Trophoblast cell (in vitro differentiated cells and primary cell): ENCODE results near the gene PLA2G12B. TPM values are rescaled to one million over a fixed set of nuclear protein-coding genes. Genes with fewer than 3 reads are reported as not detected.
A peak's percentile ranks its signal among the peaks of the same experiment; 100 is the strongest.

ENCODE experiments used
- DNase-seq, 2 donors: peaks; one replicate each; pipeline ENCODE4 v3.0.0-alpha.2; 2016
- H2AFZ ChIP-seq: 2 replicates; pipeline ENCODE4 v1.6.1; 2013; ENCODE audit warnings: low read length, moderate library complexity, mild to moderate bottlenecking; ENCODE audit not compliant: insufficient read depth, poor library complexity
- H2AK5ac ChIP-seq: 2 replicates; pipeline ENCODE4 v1.6.1; 2013; ENCODE audit warnings: mild to moderate bottlenecking, low read length
- H2BK120ac ChIP-seq: 2 replicates; pipeline ENCODE4 v1.6.1; 2013; ENCODE audit warnings: low read length, mild to moderate bottlenecking, moderate library complexity; ENCODE audit not compliant: insufficient read depth, poor library complexity
- H2BK12ac ChIP-seq: 2 replicates; pipeline ENCODE4 v1.6.1; 2013; ENCODE audit warnings: mild to moderate bottlenecking, low read length, moderate library complexity
- H2BK5ac ChIP-seq: 2 replicates; pipeline ENCODE4 v1.6.1; 2013; ENCODE audit warnings: low read length, low read depth, moderate library complexity, mild to moderate bottlenecking; ENCODE audit not compliant: poor library complexity
- H3K14ac ChIP-seq: 2 replicates; pipeline ENCODE4 v1.6.1; 2013; ENCODE audit warnings: mild to moderate bottlenecking, low read length
- H3K18ac ChIP-seq: 2 replicates; pipeline ENCODE4 v1.6.1; 2013; ENCODE audit warnings: mild to moderate bottlenecking, low read length
- H3K23ac ChIP-seq: 2 replicates; pipeline ENCODE4 v1.6.1; 2013; ENCODE audit warnings: low read length
- H3K27ac ChIP-seq: 2 replicates; pipeline ENCODE4 v1.5.1; 2013; ENCODE audit warnings: low read depth, mild to moderate bottlenecking, inconsistent platforms, low read length, moderate library complexity
- H3K27me3 ChIP-seq: 2 replicates; pipeline ENCODE4 v1.6.1; 2013; ENCODE audit warnings: inconsistent platforms, mild to moderate bottlenecking, low read length, moderate library complexity; ENCODE audit not compliant: insufficient read depth
- H3K36me3 ChIP-seq, 2 experiments: 1 replicate in 1 of 2; 2 replicates in 1 of 2; pipeline ENCODE4 v1.6.1; 2013; ENCODE audit warnings: low read length in 2 of 2, mild to moderate bottlenecking in 2 of 2, moderate library complexity in 1 of 2; ENCODE audit not compliant: insufficient read depth in 2 of 2, control insufficient read depth in 1 of 2
- H3K4ac ChIP-seq: 2 replicates; pipeline ENCODE4 v1.6.1; 2013; ENCODE audit warnings: low read depth, mild to moderate bottlenecking, low read length, moderate library complexity
- H3K4me1 ChIP-seq, 2 experiments: 1 replicate in 1 of 2; 2 replicates in 1 of 2; pipeline ENCODE4 v1.6.1; 2013; ENCODE audit warnings: low read length in 2 of 2, mild to moderate bottlenecking in 2 of 2, moderate library complexity in 1 of 2; ENCODE audit not compliant: insufficient read depth in 2 of 2, control insufficient read depth in 1 of 2
- H3K4me2 ChIP-seq: 2 replicates; pipeline ENCODE4 v1.6.1; 2013; ENCODE audit warnings: inconsistent platforms, mild to moderate bottlenecking, low read length, moderate library complexity
- H3K4me3 ChIP-seq: 2 replicates; pipeline ENCODE4 v1.5.1; 2013; ENCODE audit warnings: mild to moderate bottlenecking, low read depth, low read length, inconsistent platforms
- H3K79me1 ChIP-seq: one replicate; pipeline ENCODE4 v1.6.1; 2013; ENCODE audit warnings: low read length
- H3K79me2 ChIP-seq: 2 replicates; pipeline ENCODE4 v1.6.1; 2013; ENCODE audit warnings: low read length, mild to moderate bottlenecking; ENCODE audit not compliant: control insufficient read depth, insufficient read depth, poor library complexity
- H3K9ac ChIP-seq: 2 replicates; pipeline ENCODE4 v1.6.1; 2013; ENCODE audit warnings: mild to moderate bottlenecking, low read length
- H3K9me3 ChIP-seq: 2 replicates; pipeline ENCODE4 v1.6.1; 2013; ENCODE audit warnings: low read depth, mild to moderate bottlenecking, control low read depth, inconsistent platforms, low read length; ENCODE audit not compliant: insufficient read depth
- H4K12ac ChIP-seq: 2 replicates; pipeline ENCODE4 v1.6.1; 2013; ENCODE audit warnings: low read depth, mild to moderate bottlenecking, low read length, moderate library complexity
- H4K8ac ChIP-seq: 2 replicates; pipeline ENCODE4 v1.6.1; 2013; ENCODE audit warnings: low read depth, mild to moderate bottlenecking, low read length, moderate library complexity
- H4K91ac ChIP-seq: one replicate; pipeline ENCODE4 v1.6.1; 2013; ENCODE audit warnings: low read depth, mild to moderate bottlenecking, low read length, moderate library complexity
- WGBS: extraction: QIAGEN DNeasy Blood & Tissue Kit; methylation state at CpG from one replicate; pipeline ENCODE4 v1.1.7; 2013; ENCODE audit warnings: missing lambda C conversion rate; ENCODE audit not compliant: insufficient read length, insufficient coverage; ENCODE audit errors: extremely low coverage; 5-methylcytosine and 5-hydroxymethylcytosine counted together
- polyA plus RNA-seq: library from polyadenylated mRNA; stranded (reverse); fragments of 200-250 nt; gene quantifications from 2 replicates; pipeline ENCODE4 v1.2.3, GENCODE V29; 2013

PLA2G12B gene
- polyA plus RNA-seq: not detected in 2 replicates

DNA sequence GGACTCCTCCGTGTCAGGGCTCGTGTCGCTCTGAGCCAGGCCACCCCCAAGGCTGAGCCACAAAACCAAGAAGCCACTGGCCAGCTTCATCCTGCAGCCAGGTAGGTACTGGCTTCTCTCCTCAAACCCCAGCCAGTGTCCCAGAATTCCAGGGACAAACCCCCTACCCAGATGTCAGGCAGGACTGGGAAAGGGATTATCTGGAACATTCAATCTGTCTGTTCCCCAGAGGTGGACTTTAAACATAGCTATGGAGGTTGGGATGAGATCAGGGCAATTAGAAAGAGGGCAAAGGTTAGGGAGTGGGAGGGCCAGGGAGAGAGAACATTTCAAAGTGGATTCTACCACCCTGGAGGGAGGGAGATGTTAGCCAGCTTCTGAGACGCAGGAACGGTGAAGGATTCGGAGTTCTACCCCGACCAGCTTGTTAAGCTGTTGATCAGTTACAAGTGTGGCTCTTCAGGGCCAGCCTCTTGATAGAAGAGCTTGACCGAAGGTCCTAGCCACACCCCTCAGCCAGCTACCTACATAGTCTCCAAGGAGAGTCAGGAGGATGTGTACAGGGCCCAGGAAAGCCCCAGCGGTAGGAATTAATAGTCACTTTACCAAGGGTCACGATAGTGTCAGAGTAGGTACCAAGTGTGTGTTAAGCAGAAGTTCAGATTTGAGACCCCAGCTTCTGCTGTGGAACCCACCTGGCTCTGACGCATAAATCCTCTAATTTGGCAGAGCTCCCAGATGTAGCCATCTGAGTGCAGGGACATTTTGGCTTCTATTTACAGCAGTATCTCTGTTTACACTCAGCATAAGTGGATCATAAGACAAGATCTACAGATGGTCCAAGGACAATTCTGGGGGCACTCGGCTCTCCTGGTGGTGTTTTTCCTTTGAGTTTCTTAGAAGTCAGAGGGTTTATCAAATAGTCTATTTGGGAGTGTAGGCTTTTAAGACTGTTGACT lies at the start of gene PLA2G12B:
Gene PLA2G12B (minus strand): TSS at position 211 of the 959 bp plus-strand sequence. CDS start 121 bp downstream, at position 90.
- no peak within 1 kb of the TSS for H3K4ac ChIP-seq
- no peak within 1 kb of the TSS for H3K14ac ChIP-seq
- no peaks in the 10 kb centered on the region for H3K79me2 ChIP-seq
- no peak within 1 kb of the TSS for H2AK5ac ChIP-seq
- H4K91ac ChIP-seq: no peak within 1 kb of the TSS
- H3K4me3 ChIP-seq: no peak within 1 kb of the TSS
- H3K36me3 ChIP-seq: no peaks in the 10 kb centered on the region
- H2BK12ac ChIP-seq: no peak within 1 kb of the TSS
- WGBS: no CpG with 5 or more reads among the region's 12 CpGs
- H3K9ac ChIP-seq: no peak within 1 kb of the TSS
- no peak within 1 kb of the TSS for H4K8ac ChIP-seq
- no peaks in the 10 kb centered on the region for H3K79me1 ChIP-seq
- H4K12ac ChIP-seq: no peak within 1 kb of the TSS
- H3K9me3 ChIP-seq: peaks cover 3% of the 10 kb centered on the region
- peaks cover 3 to 9% of the 10 kb centered on the region in 2 experiments for H3K4me1 ChIP-seq
- no peak within 1 kb of the TSS for H2BK5ac ChIP-seq
- H3K18ac ChIP-seq: no peak within 1 kb of the TSS
- DNase-seq: peak in 1 of 2 donors; percentile 2
- no peak within 1 kb of the TSS for H3K27ac ChIP-seq
- no peak within 1 kb of the TSS for H2BK120ac ChIP-seq
- no peak within 1 kb of the TSS for H3K4me2 ChIP-seq
- H2AFZ ChIP-seq: no peak within 1 kb of the TSS
- H3K27me3 ChIP-seq: no peaks in the 10 kb centered on the region
- H3K23ac ChIP-seq: no peak within 1 kb of the TSS

DNA sequence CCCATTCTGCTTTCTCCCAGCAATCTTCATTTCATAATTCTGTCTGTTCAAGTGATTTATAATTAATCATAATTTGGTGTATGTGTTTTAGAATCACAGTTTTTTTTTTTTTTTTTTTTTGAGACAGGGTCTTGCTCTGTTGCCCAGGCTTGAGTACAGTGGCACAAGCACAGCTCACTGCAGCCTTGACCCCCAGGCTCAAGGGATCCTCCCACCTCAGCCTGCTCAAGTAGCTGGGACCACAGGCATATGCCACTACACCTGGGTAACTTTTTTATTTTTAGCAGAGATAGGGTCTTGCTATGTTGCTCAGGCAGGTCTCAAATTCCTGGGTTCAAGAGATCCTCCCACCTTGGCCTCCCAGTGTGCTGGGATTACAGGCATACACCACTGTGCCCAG lies 49.2 kb upstream of the PLA2G12B start:
- H3K23ac ChIP-seq: no peak overlapping the region
- H3K4me1 ChIP-seq: no peaks in the 10 kb centered on the region
- no peak overlapping the region for H3K4me3 ChIP-seq
- H3K9ac ChIP-seq: no peak overlapping the region
- no peak overlapping the region for H4K8ac ChIP-seq
- no peak overlapping the region for H2BK5ac ChIP-seq
- H3K79me1 ChIP-seq: no peaks in the 10 kb centered on the region
- H4K12ac ChIP-seq: no peak overlapping the region
- H3K18ac ChIP-seq: no peak overlapping the region
- no peak overlapping the region for H2AK5ac ChIP-seq
- no peak overlapping the region for H2BK120ac ChIP-seq
- H2AFZ ChIP-seq: no peak overlapping the region
- H3K27me3 ChIP-seq: no peaks in the 10 kb centered on the region
- no peak overlapping the region for H3K4ac ChIP-seq
- H3K79me2 ChIP-seq: no peaks in the 10 kb centered on the region
- no peak for DNase-seq
- no peak overlapping the region for H4K91ac ChIP-seq
- no peak overlapping the region for H3K4me2 ChIP-seq
- H3K27ac ChIP-seq: no peak overlapping the region
- H3K36me3 ChIP-seq: peaks cover 4% of the 10 kb centered on the region in 2 experiments
- no peaks in the 10 kb centered on the region for H3K9me3 ChIP-seq
- H2BK12ac ChIP-seq: no peak overlapping the region
- H3K14ac ChIP-seq: no peak overlapping the region

DNA sequence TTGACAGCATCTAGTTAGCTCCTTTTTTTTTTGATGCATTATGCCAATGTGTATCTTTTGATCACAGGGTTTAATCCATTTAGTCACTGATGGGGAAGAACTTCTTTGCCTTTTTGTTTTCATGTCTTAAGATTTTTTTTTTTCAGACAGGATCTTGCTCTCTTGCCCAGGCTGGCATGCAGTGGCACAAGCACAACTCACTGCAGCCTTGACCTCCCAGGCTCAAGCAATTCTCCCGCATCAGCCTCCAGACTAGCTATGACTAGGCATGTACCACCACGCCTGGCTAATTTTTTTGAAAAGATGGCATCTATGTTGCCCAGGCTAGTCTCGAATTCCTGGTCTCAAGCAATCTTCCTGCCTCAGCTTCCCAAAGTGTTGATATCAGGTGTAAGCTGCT lies 46.4 kb upstream of the PLA2G12B start:
- H3K27ac ChIP-seq: no peak overlapping the region
- H2BK5ac ChIP-seq: no peak overlapping the region
- no peak overlapping the region for H2BK12ac ChIP-seq
- no peak overlapping the region for H3K14ac ChIP-seq
- H3K9me3 ChIP-seq: no peaks in the 10 kb centered on the region
- H3K36me3 ChIP-seq: peaks cover 2 to 4% of the 10 kb centered on the region in 2 experiments
- H3K18ac ChIP-seq: no peak overlapping the region
- no peaks in the 10 kb centered on the region for H3K79me2 ChIP-seq
- no peak overlapping the region for H3K23ac ChIP-seq
- no peak overlapping the region for H4K91ac ChIP-seq
- H3K4me1 ChIP-seq: no peaks in the 10 kb centered on the region
- WGBS: no CpG with 5 or more reads among the region's 3 CpGs
- no peaks in the 10 kb centered on the region for H3K79me1 ChIP-seq
- H2AK5ac ChIP-seq: no peak overlapping the region
- no peak overlapping the region for H3K4me3 ChIP-seq
- H4K8ac ChIP-seq: no peak overlapping the region
- no peak overlapping the region for H3K4ac ChIP-seq
- no peak for DNase-seq
- no peaks in the 10 kb centered on the region for H3K27me3 ChIP-seq
- no peak overlapping the region for H4K12ac ChIP-seq
- H3K4me2 ChIP-seq: no peak overlapping the region
- no peak overlapping the region for H3K9ac ChIP-seq
- no peak overlapping the region for H2AFZ ChIP-seq
- no peak overlapping the region for H2BK120ac ChIP-seq

DNA sequence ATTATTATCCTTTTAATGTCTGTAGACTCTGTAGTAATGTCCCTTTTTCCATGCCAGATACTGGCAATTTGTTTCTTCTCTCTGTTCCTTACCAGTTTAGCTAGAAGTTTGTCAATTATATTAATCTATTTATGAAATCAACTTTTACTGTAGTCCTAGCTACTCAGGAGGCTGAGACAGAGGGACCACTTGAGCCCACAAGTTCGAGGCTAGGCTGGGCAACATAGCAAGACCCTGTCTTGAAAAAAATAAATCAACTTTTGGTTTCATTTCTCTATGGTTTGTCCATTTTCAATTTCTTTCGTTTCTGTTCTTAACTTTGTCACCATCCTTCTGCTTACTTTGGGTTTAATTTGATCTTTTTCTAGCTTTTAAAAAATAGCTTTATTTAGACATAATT lies 42.5 kb upstream of the PLA2G12B start:
- H2BK12ac ChIP-seq: no peak overlapping the region
- H4K12ac ChIP-seq: no peak overlapping the region
- H3K4ac ChIP-seq: no peak overlapping the region
- no peak overlapping the region for H2AFZ ChIP-seq
- H3K27me3 ChIP-seq: no peaks in the 10 kb centered on the region
- no peak overlapping the region for H3K4me3 ChIP-seq
- no peak overlapping the region for H4K8ac ChIP-seq
- H3K27ac ChIP-seq: no peak overlapping the region
- no peaks in the 10 kb centered on the region for H3K4me1 ChIP-seq
- no peak overlapping the region for H3K23ac ChIP-seq
- no peaks in the 10 kb centered on the region for H3K36me3 ChIP-seq
- no peak overlapping the region for H2BK120ac ChIP-seq
- H2AK5ac ChIP-seq: no peak overlapping the region
- DNase-seq: no peak
- no peak overlapping the region for H2BK5ac ChIP-seq
- no peak overlapping the region for H3K9ac ChIP-seq
- H3K14ac ChIP-seq: no peak overlapping the region
- WGBS: no CpG with 5 or more reads among the region's 2 CpGs
- H3K79me2 ChIP-seq: no peaks in the 10 kb centered on the region
- H3K79me1 ChIP-seq: no peaks in the 10 kb centered on the region
- no peak overlapping the region for H4K91ac ChIP-seq
- H3K4me2 ChIP-seq: no peak overlapping the region
- H3K9me3 ChIP-seq: no peaks in the 10 kb centered on the region
- no peak overlapping the region for H3K18ac ChIP-seq
